ENCODE results near the gene PKNOX2.

PKNOX2 gene

DNA sequence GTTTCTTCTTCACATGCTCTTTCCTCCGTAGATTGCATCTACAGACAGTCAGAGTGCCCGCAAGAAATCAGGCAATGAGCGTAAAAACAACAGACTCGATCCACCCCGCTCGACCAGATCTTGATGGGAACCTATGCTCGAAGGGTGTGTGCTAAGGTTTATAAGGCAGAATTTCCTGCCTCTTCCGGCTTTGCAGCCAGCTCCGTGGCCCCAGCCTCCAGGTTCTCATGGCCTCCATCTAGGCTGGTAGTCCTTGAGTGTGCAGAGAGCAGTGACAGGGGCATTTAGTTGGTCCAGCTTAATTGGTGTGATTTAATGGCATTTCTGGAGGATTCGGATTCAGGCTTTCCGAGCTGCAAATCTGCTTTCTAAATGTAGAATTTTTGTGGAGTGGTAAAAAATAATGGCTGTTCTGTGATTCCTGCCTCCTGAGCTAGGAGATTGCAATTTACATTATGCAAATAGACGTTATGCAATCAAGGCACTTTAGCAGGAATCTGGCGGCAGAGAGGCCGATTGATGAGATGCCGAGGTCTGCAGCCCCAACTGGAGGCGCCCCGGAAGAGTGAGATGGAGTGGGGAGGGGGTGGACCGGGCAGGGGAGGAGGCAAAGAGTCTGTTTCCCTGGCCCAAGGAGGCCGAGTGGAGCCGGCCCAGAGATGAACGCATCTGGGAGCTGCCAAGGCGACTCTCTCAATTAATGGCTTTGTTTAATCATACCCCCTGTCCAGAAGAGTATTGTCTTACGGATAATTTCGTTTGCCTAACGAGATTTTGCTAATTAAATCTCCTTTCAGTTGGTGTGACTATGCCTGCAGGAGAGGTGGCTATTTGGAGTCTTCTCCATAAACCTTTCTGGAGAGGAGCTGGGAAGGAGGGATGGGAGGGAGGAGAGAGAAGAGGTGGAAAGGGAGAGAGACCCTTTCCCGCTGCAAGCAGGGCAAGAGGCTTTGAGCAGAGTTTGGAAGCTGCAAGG, 75.3 kb downstream of the PKNOX2 start:
- H3K9me3 ChIP-seq (ENCODE audit: control insufficient read depth in 5 of 5, low read length in 5 of 5) = peaks cover 0 to 7% (median 4%) of the 10 kb centered on the region in 5 donors
- H3K9ac ChIP-seq (ENCODE audit: low read length in 5 of 5) = no peak overlapping the region
- no peak overlapping the region for H3K27ac ChIP-seq (ENCODE audit: low read depth, low read length)
- H3K4me3 ChIP-seq (ENCODE audit: low read depth in 1 of 5, low read length in 5 of 5) = no peak overlapping the region
- H3K27me3 ChIP-seq (ENCODE audit: control insufficient read depth in 5 of 5, insufficient read depth in 4 of 5, low read length in 5 of 5) = no peaks in the 10 kb centered on the region
- peaks cover 0 to under 1% (median 0%) of the 10 kb centered on the region in 5 donors for H3K4me1 ChIP-seq (ENCODE audit: control insufficient read depth in 5 of 5, insufficient read depth in 5 of 5, low read length in 5 of 5)
- H3K36me3 ChIP-seq (ENCODE audit: control insufficient read depth in 5 of 5, insufficient read depth in 5 of 5, low read length in 5 of 5) = no peaks in the 10 kb centered on the region

DNA sequence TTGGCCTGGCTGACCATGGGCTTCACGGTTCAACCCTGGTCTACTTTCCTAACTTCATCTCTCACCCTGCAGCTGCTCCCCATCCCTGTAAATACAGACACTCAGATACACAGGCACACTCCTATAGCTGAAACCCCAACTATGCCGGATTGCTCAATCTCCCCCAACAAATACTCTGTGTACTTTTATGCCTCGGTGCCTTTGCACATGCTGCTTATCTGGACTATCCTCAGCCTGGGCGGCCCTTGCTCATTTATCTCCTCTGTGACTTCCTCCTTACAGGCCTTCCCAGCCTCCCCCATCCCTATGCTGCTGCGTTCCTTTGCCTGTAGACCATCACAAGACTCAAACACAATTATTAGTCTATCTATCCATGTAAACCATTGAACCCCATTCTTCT, 76.6 kb downstream of the PKNOX2 start:
- no peak overlapping the region for H3K27ac ChIP-seq (ENCODE audit: low read depth, low read length)
- no peak overlapping the region for H3K9ac ChIP-seq (ENCODE audit: low read length in 5 of 5)
- peaks cover 0 to 5% (median 3%) of the 10 kb centered on the region in 5 donors for H3K4me1 ChIP-seq (ENCODE audit: control insufficient read depth in 5 of 5, insufficient read depth in 5 of 5, low read length in 5 of 5)
- no peaks in the 10 kb centered on the region for H3K36me3 ChIP-seq (ENCODE audit: control insufficient read depth in 5 of 5, insufficient read depth in 5 of 5, low read length in 5 of 5)
- no peak overlapping the region for H3K4me3 ChIP-seq (ENCODE audit: low read depth in 1 of 5, low read length in 5 of 5)
- H3K9me3 ChIP-seq (ENCODE audit: control insufficient read depth in 5 of 5, low read length in 5 of 5) = peaks cover 0 to 7% (median 4%) of the 10 kb centered on the region in 5 donors
- H3K27me3 ChIP-seq (ENCODE audit: control insufficient read depth in 5 of 5, insufficient read depth in 4 of 5, low read length in 5 of 5) = no peaks in the 10 kb centered on the region

DNA sequence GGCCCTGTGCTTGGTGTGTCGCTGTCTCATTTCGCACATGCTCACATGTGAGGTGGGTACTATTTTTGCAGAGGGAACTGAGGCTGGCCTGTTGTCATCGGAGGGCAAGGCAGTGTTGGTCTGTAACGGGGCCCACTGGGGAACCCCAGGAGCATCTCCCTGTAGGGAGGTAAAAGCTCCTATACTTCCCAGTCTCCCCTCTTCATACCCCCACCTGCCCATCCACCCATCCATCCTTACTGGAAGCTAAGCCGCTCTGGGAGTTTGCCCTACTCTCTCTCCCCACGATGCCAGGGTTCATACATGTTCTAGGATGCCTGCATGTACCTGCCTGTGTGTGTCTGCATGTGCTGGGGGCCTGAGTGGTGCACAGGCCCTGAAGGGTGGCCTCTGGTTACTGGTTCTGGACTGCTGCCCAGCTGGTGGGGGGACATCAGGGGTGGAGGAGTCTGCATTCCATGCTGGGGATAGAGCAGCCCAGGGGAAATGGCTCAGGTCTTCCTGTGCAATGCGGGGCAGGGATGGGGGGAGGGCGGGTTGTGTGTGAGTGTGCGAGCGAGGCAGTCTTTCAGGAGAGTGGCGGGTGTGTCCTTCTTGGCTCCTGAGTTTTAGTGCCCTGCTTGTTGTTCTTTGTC, 77.7 kb downstream of the PKNOX2 start:
- H3K4me1 ChIP-seq (ENCODE audit: control insufficient read depth in 5 of 5, insufficient read depth in 5 of 5, low read length in 5 of 5) = peaks cover 0 to 5% (median 3%) of the 10 kb centered on the region in 5 donors
- no peak overlapping the region for H3K4me3 ChIP-seq (ENCODE audit: low read depth in 1 of 5, low read length in 5 of 5)
- H3K9ac ChIP-seq (ENCODE audit: low read length in 5 of 5) = no peak overlapping the region
- H3K9me3 ChIP-seq (ENCODE audit: control insufficient read depth in 5 of 5, low read length in 5 of 5) = peaks cover 0 to under 1% (median 0%) of the 10 kb centered on the region in 5 donors
- H3K27ac ChIP-seq (ENCODE audit: low read depth, low read length) = no peak overlapping the region
- H3K27me3 ChIP-seq (ENCODE audit: control insufficient read depth in 5 of 5, insufficient read depth in 4 of 5, low read length in 5 of 5) = no peaks in the 10 kb centered on the region
- no peaks in the 10 kb centered on the region for H3K36me3 ChIP-seq (ENCODE audit: control insufficient read depth in 5 of 5, insufficient read depth in 5 of 5, low read length in 5 of 5)

DNA sequence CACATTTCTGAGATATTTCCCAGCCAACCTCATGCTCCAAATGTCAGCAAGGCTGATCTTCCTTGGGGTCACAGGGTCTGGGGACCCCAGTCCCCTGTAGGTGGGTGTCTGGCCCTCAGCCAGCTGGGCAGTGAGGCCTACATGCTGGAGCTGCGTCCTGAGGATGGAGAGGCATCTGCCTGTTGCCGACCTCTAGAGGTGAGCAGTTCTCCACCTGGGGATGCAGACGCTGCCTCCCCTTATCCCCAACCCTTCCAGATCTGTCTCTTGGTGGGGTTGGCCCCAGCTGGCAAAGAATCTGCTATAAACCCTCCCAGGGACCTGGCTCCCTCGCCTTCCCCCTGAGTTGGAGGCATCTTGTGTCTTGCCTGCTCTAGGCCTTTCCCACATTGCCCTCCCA, 79.6 kb downstream of the PKNOX2 start:
- Histone ChIP-seq H3K4me1 (ENCODE audit: control insufficient read depth in 5 of 5, insufficient read depth in 5 of 5, low read length in 5 of 5) (peaks cover 0 to 5% (median 3%) of the 10 kb centered on the region in 5 donors), H3K9ac (ENCODE audit: low read length in 5 of 5) (no peak overlapping the region), H3K27me3 (ENCODE audit: control insufficient read depth in 5 of 5, insufficient read depth in 4 of 5, low read length in 5 of 5) (no peaks in the 10 kb centered on the region), H3K4me3 (ENCODE audit: low read depth in 1 of 5, low read length in 5 of 5) (no peak overlapping the region), H3K27ac (ENCODE audit: low read depth, low read length) (no peak overlapping the region), H3K9me3 (ENCODE audit: control insufficient read depth in 5 of 5, low read length in 5 of 5) (no peaks in the 10 kb centered on the region), H3K36me3 (ENCODE audit: control insufficient read depth in 5 of 5, insufficient read depth in 5 of 5, low read length in 5 of 5) (no peaks in the 10 kb centered on the region)

DNA sequence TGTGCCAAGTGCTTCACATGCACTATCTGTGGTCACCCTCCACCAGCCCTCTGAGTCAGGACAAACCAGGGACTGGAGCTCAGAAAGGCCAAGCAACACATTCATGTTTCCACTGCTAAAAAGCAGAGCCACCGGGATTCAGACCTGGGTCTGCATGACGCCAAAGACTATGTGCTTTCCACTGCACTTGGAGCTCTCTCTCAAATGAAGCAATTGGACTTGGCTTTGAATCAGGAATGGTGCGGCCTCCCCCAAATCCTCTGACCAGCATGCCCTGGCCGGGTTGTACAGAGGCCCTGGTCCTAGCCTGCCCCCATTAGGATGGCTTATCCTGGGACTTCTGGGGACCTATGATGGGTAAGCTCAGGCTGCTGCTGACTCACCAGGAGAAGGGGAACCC, 80.7 kb downstream of the PKNOX2 start:
- H3K9ac ChIP-seq (ENCODE audit: low read length in 5 of 5) = no peak overlapping the region
- H3K27me3 ChIP-seq (ENCODE audit: control insufficient read depth in 5 of 5, insufficient read depth in 4 of 5, low read length in 5 of 5) = no peaks in the 10 kb centered on the region
- H3K9me3 ChIP-seq (ENCODE audit: control insufficient read depth in 5 of 5, low read length in 5 of 5) = no peaks in the 10 kb centered on the region
- H3K4me1 ChIP-seq (ENCODE audit: control insufficient read depth in 5 of 5, insufficient read depth in 5 of 5, low read length in 5 of 5) = peaks cover 0 to 5% (median 3%) of the 10 kb centered on the region in 5 donors
- no peaks in the 10 kb centered on the region for H3K36me3 ChIP-seq (ENCODE audit: control insufficient read depth in 5 of 5, insufficient read depth in 5 of 5, low read length in 5 of 5)
- H3K27ac ChIP-seq (ENCODE audit: low read depth, low read length) = no peak overlapping the region
- H3K4me3 ChIP-seq (ENCODE audit: low read depth in 1 of 5, low read length in 5 of 5) = no peak overlapping the region

DNA sequence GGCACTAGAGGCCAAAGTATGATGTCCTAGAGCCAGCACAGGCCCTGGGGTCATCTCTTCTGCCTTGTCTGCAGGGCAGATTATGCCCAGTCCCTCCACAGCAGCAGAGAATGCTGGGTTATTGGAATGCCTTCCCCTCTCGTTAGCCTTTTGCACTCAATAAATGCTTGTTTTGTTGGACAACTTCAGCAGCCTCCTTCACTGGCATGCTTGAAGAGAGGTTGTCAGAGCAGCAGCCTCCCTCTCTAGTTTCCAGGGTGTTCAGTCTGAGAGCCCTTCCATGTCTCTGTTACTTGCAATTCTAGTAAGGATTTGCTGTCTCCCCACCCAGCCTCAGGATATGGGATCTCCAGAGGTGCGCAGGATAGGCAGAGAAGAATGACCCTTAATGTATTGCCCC, 82.9 kb downstream of the PKNOX2 start:
- Histone ChIP-seq H3K4me3 (ENCODE audit: low read depth in 1 of 5, low read length in 5 of 5) (no peak overlapping the region), H3K27me3 (ENCODE audit: control insufficient read depth in 5 of 5, insufficient read depth in 4 of 5, low read length in 5 of 5) (no peaks in the 10 kb centered on the region), H3K9me3 (ENCODE audit: control insufficient read depth in 5 of 5, low read length in 5 of 5) (no peaks in the 10 kb centered on the region), H3K4me1 (ENCODE audit: control insufficient read depth in 5 of 5, insufficient read depth in 5 of 5, low read length in 5 of 5) (peaks cover 0 to 5% (median 3%) of the 10 kb centered on the region in 5 donors), H3K9ac (ENCODE audit: low read length in 5 of 5) (no peak overlapping the region), H3K36me3 (ENCODE audit: control insufficient read depth in 5 of 5, insufficient read depth in 5 of 5, low read length in 5 of 5) (no peaks in the 10 kb centered on the region), H3K27ac (ENCODE audit: low read depth, low read length) (no peak overlapping the region)

DNA sequence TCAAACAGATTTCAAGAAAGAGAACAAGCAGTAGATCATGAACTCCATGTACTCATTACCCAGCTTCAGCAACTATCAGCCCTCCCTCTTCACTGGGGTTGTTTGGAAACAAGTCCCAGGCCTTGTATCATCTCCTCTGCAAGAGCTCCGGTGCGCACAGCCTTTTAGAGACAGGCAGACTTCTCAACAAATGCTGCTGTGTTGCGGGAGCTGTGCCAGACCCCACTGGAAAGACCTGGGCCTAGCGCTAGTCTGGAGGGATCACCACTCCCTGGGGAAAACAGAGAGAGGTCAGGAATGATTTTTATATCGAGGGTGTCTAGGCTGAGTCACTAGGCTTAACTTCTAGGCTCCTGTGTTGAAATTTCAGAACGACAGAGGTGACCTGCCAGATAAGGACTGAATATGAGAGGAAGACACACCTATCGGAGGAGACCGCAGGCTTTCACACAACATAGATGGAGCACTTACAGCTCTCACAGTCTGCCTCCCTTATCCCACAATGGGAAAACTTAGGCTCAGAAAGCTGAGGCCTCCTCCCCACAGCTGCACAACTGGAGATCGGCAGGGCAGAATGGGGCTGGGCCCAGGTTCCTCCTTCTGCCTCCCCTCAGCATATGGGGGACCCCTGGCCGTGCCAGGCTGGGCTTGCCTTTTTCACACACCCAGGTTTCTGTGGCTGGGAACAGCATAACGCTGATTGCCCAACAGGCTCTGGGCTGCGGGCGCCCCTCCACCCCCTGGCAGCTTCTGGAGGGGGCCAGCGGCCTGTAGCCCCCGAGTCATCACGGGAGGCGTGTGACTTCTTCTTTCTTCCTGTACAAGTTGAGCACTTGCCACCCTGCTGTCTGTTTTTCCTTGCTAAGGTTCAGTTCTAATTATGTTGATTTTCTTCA, 86.0 kb downstream of the PKNOX2 start:
- no peaks in the 10 kb centered on the region for H3K9me3 ChIP-seq (ENCODE audit: control insufficient read depth in 5 of 5, low read length in 5 of 5)
- H3K36me3 ChIP-seq (ENCODE audit: control insufficient read depth in 5 of 5, insufficient read depth in 5 of 5, low read length in 5 of 5) = no peaks in the 10 kb centered on the region
- H3K27me3 ChIP-seq (ENCODE audit: control insufficient read depth in 5 of 5, insufficient read depth in 4 of 5, low read length in 5 of 5) = no peaks in the 10 kb centered on the region
- no peak overlapping the region for H3K4me3 ChIP-seq (ENCODE audit: low read depth in 1 of 5, low read length in 5 of 5)
- no peak overlapping the region for H3K9ac ChIP-seq (ENCODE audit: low read length in 5 of 5)
- no peak overlapping the region for H3K27ac ChIP-seq (ENCODE audit: low read depth, low read length)
- peaks cover 0 to 4% (median 0%) of the 10 kb centered on the region in 5 donors for H3K4me1 ChIP-seq (ENCODE audit: control insufficient read depth in 5 of 5, insufficient read depth in 5 of 5, low read length in 5 of 5)

DNA sequence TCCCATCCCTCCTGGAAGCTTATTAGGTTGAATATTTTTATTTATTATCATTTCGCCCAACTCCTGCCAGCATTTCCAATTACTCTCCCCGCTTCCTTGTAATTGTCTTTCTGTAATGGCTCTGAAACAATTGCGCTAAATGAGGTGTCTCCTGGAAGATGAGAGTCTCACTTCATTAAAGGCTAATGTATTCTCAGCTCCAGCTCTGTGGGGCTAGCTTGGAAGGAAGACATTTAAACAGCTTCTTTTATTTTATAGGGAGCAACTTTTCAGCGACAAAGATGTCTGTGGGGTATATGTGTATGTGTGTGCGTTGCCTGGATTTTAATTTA, 86.6 kb downstream of the PKNOX2 start:
- Histone ChIP-seq H3K4me1 (ENCODE audit: control insufficient read depth in 5 of 5, insufficient read depth in 5 of 5, low read length in 5 of 5) (peaks cover 0 to 4% (median 0%) of the 10 kb centered on the region in 5 donors), H3K4me3 (ENCODE audit: low read depth in 1 of 5, low read length in 5 of 5) (no peak overlapping the region), H3K36me3 (ENCODE audit: control insufficient read depth in 5 of 5, insufficient read depth in 5 of 5, low read length in 5 of 5) (no peaks in the 10 kb centered on the region), H3K27ac (ENCODE audit: low read depth, low read length) (no peak overlapping the region), H3K9ac (ENCODE audit: low read length in 5 of 5) (no peak overlapping the region), H3K27me3 (ENCODE audit: control insufficient read depth in 5 of 5, insufficient read depth in 4 of 5, low read length in 5 of 5) (no peaks in the 10 kb centered on the region), H3K9me3 (ENCODE audit: control insufficient read depth in 5 of 5, low read length in 5 of 5) (no peaks in the 10 kb centered on the region)

DNA sequence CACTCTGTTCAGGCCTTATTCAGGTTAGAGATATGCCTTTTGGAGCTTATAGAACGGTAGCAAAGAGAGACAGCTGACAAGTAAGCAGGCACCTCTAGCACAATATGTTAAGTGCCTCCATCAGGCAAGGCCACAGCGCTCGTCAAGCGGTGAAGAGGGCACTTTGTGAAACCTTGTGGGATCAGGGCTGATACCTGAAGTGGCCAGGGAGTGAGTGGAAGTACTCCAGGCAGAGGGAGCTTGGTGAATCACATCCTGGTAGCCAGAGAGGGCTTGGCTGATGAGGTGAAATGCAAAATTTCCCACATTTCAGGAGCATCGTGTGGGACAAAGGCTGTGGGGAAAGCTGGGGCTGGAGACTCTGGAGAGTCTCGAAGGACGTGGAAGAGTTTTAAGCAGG, 87.4 kb downstream of the PKNOX2 start:
- Histone ChIP-seq H3K27ac (ENCODE audit: low read depth, low read length) (no peak overlapping the region), H3K27me3 (ENCODE audit: control insufficient read depth in 5 of 5, insufficient read depth in 4 of 5, low read length in 5 of 5) (no peaks in the 10 kb centered on the region), H3K9ac (ENCODE audit: low read length in 5 of 5) (no peak overlapping the region)

More for the DNA sequence above, 87.4 kb downstream of the PKNOX2 start:
- H3K4me1 ChIP-seq (ENCODE audit: control insufficient read depth in 5 of 5, insufficient read depth in 5 of 5, low read length in 5 of 5) = peaks cover 0 to 7% (median 0%) of the 10 kb centered on the region in 5 donors
- no peaks in the 10 kb centered on the region for H3K9me3 ChIP-seq (ENCODE audit: control insufficient read depth in 5 of 5, low read length in 5 of 5)
- no peak overlapping the region for H3K4me3 ChIP-seq (ENCODE audit: low read depth in 1 of 5, low read length in 5 of 5)
- H3K36me3 ChIP-seq (ENCODE audit: control insufficient read depth in 5 of 5, insufficient read depth in 5 of 5, low read length in 5 of 5) = no peaks in the 10 kb centered on the region

Measured in subcutaneous abdominal adipose tissue (tissue), 5 donors.